Forelimb muscle (tissue), 1 donor: ENCODE data around the gene CYP46A1. TPM values are rescaled to one million over a fixed set of nuclear protein-coding genes. Genes with fewer than 3 reads are reported as not detected.
"Not testable (repeated sequence)": the region's sequence is repeated elsewhere in the genome, so short reads cannot be mapped to it uniquely, and the experiment has no call there.

Experiments
- DNase-seq: peaks from one replicate; pipeline ENCODE4 v3.0.0-alpha.2; 2013; ENCODE audit warnings: low read depth
- polyA plus RNA-seq: library from polyadenylated mRNA; unstranded; fragments of 120-200 nt; gene quantifications from one replicate; pipeline ENCODE4 v1.2.1, GENCODE V29; 2013; ENCODE audit not compliant: insufficient read length

CYP46A1 gene
- polyA plus RNA-seq, 1 donor = 4.7 TPM

- no peak for DNase-seq
These were observed 26.4 kb upstream of the CYP46A1 start for GRCh38 chr14:99657645-99658155.

- no peak for DNase-seq
These were observed 25.8 kb upstream of the CYP46A1 start for GRCh38 chr14:99658218-99658845.

- DNase-seq = no peak
These were observed 24.8 kb upstream of the CYP46A1 start for GRCh38 chr14:99659333-99659741.

- DNase-seq = no peak
These were observed 24.0 kb upstream of the CYP46A1 start for GRCh38 chr14:99660006-99660566.

- DNase-seq = no peak
These were observed 23.3 kb upstream of the CYP46A1 start for GRCh38 chr14:99660794-99661193.

- DNase-seq = not testable (repeated sequence)
These were observed 22.9 kb upstream of the CYP46A1 start for GRCh38 chr14:99661206-99661605.

GRCh38 chr14:99662846-99663245, 21.3 kb upstream of the CYP46A1 start:
- DNase-seq = no peak

GRCh38 chr14:99663386-99664057, 20.6 kb upstream of the CYP46A1 start:
- no peak for DNase-seq

GRCh38 chr14:99664058-99664936, 19.8 kb upstream of the CYP46A1 start:
- DNase-seq = no peak

- DNase-seq = no peak
These were observed 19.2 kb upstream of the CYP46A1 start for GRCh38 chr14:99664937-99665273.

GRCh38 chr14:99666533-99666932, 17.6 kb upstream of the CYP46A1 start:
- no peak for DNase-seq

- no peak for DNase-seq
These were observed 17.1 kb upstream of the CYP46A1 start for GRCh38 chr14:99667045-99667444.

GRCh38 chr14:99667821-99668220, 16.3 kb upstream of the CYP46A1 start:
- no peak for DNase-seq

GRCh38 chr14:99668307-99669295, 15.5 kb upstream of the CYP46A1 start:
- DNase-seq = no peak

GRCh38 chr14:99670361-99671234, 13.5 kb upstream of the CYP46A1 start:
- no peak for DNase-seq

GRCh38 chr14:99671235-99672224, 12.6 kb upstream of the CYP46A1 start:
- DNase-seq = no peak

- no peak for DNase-seq
These were observed 11.4 kb upstream of the CYP46A1 start for GRCh38 chr14:99672506-99673304.
